ENCODE measurements around the gene NEURL1.

- TF ChIP-seq CTCF (conservative IDR thresholded peaks at IDR 0.05) (no peak), EZH2 (IDR thresholded peaks at IDR 0.05; ENCODE audit: low read depth) (no peak)
These were observed 117.5 kb downstream of the NEURL1 start for GRCh38 chr10:103610921-103611511.
